ENCODE results near the gene SYT9.

The SYT9 gene

DNA sequence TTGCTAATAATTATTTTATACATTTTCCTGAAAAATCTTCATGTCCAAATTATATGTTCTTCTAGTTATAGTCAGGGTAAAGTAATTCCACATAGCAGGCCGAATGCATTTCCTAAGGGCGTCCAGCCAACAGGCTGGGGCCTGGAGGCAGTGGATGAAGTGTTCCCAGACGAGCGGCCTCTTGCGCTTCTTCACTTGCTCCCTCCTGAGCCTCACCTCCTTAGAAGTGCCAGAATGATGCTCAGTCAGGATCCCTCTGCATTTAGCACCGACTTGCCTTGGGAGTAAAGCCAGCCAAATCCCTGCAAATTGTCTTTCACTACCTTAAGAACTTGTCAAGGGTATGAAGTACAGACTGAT lies 235.1 kb downstream of the SYT9 start:
- H3K27ac ChIP-seq: no peak overlapping the region
- no peak overlapping the region for H3K9ac ChIP-seq (ENCODE audit: insufficient read length)
- TF ChIP-seq POLR2AphosphoS5 (IDR thresholded peaks at IDR 0.05; ENCODE audit: borderline replicate concordance, low read depth, low read length): no peak
- TF ChIP-seq FOXP2 (optimal IDR thresholded peaks at IDR 0.05; ENCODE audit: control extremely low read depth, extremely low read length, insufficient read depth): no peak
- TF ChIP-seq EZH2 (IDR thresholded peaks at IDR 0.05): no peak
- H3K9me3 ChIP-seq (ENCODE audit: low read depth, low read length): no peaks in the 10 kb centered on the region
- H3K4me3 ChIP-seq: no peak overlapping the region
- DNase-seq (ENCODE audit: low read depth, low spot score): no peak
- no peaks in the 10 kb centered on the region for H3K36me3 ChIP-seq (ENCODE audit: insufficient read depth, low read length)

DNA sequence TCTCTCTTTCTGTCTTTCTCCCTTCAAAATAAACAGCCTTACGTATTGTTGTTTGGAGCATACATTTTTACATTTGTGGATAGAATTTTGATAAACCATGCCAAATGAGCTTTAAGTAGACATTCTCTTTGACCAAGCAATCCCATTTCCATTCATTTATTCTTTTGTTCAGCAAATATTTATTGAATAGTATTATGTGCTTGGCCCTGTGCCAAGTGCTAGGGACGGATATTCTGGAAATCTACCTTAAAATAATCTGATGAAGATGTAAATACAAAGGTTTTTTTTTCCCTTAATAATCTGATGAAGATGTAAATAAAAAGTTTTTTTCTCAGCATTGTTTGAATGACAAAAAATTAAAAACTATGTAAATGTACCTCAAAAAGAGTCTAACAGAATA lies 235.7 kb downstream of the SYT9 start:
- H3K9me3 ChIP-seq (ENCODE audit: low read depth, low read length): no peaks in the 10 kb centered on the region
- no peaks in the 10 kb centered on the region for H3K36me3 ChIP-seq (ENCODE audit: insufficient read depth, low read length)
- no peak for DNase-seq (ENCODE audit: low read depth, low spot score)
- no peak overlapping the region for H3K4me3 ChIP-seq
- H3K9ac ChIP-seq (ENCODE audit: insufficient read length): no peak overlapping the region
- TF ChIP-seq FOXP2 (optimal IDR thresholded peaks at IDR 0.05; ENCODE audit: control extremely low read depth, extremely low read length, insufficient read depth): no peak
- no peak for TF ChIP-seq POLR2AphosphoS5 (IDR thresholded peaks at IDR 0.05; ENCODE audit: borderline replicate concordance, low read depth, low read length)
- TF ChIP-seq EZH2 (IDR thresholded peaks at IDR 0.05): no peak
- no peak overlapping the region for H3K27ac ChIP-seq

DNA sequence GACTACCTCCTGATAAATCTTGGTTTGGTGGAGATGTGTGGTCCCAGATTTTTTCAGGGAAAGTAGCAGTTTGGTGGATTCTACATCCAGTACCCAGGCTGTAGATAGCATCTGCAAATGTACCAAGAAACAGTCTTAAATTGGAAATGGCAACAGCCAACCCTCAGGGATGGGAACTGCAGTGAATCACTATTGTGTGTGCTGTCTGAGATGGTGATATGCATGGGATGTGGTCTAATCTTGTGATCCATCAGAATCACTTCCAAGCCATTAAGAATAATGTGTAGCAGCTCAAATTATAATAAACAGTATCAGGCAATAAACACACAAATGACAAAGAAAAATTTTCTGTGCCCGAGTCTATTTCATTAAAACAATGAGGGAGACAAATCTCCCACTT lies 237.0 kb downstream of the SYT9 start:
- Histone ChIP-seq H3K9me3 (ENCODE audit: low read depth, low read length) (no peaks in the 10 kb centered on the region), H3K4me3 (no peak overlapping the region), H3K27ac (no peak overlapping the region), H3K9ac (ENCODE audit: insufficient read length) (no peak overlapping the region), H3K36me3 (ENCODE audit: insufficient read depth, low read length) (no peaks in the 10 kb centered on the region)
- no peak for DNase-seq (ENCODE audit: low read depth, low spot score)
- TF ChIP-seq POLR2AphosphoS5 (IDR thresholded peaks at IDR 0.05; ENCODE audit: borderline replicate concordance, low read depth, low read length): no peak
- TF ChIP-seq EZH2 (IDR thresholded peaks at IDR 0.05): no peak
- TF ChIP-seq FOXP2 (optimal IDR thresholded peaks at IDR 0.05; ENCODE audit: control extremely low read depth, extremely low read length, insufficient read depth): no peak

DNA sequence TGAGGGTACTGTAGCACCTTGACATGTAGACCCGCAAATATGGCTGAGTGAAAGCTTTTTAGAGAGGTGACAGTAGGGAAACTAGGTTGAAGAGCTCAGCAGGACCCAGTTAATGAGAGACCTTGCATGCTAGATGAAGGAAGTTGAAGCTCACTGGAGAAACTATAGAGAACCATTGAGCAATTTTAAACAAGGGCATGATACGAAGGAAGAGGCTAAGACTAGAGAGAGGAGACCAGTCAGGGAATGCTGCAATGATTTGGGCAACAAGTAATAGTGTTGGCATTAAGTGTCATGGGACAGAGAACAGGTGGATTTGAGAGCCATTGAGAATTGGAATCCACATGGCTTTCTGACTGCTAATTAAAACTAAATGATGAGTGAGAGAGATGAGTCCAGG lies 237.7 kb downstream of the SYT9 start:
- H3K9me3 ChIP-seq (ENCODE audit: low read depth, low read length): no peaks in the 10 kb centered on the region
- no peak for TF ChIP-seq FOXP2 (optimal IDR thresholded peaks at IDR 0.05; ENCODE audit: control extremely low read depth, extremely low read length, insufficient read depth)
- no peak for TF ChIP-seq EZH2 (IDR thresholded peaks at IDR 0.05)
- TF ChIP-seq POLR2AphosphoS5 (IDR thresholded peaks at IDR 0.05; ENCODE audit: borderline replicate concordance, low read depth, low read length): no peak
- DNase-seq (ENCODE audit: low read depth, low spot score): no peak
- H3K27ac ChIP-seq: no peak overlapping the region
- H3K36me3 ChIP-seq (ENCODE audit: insufficient read depth, low read length): no peaks in the 10 kb centered on the region
- no peak overlapping the region for H3K9ac ChIP-seq (ENCODE audit: insufficient read length)
- no peak overlapping the region for H3K4me3 ChIP-seq

DNA sequence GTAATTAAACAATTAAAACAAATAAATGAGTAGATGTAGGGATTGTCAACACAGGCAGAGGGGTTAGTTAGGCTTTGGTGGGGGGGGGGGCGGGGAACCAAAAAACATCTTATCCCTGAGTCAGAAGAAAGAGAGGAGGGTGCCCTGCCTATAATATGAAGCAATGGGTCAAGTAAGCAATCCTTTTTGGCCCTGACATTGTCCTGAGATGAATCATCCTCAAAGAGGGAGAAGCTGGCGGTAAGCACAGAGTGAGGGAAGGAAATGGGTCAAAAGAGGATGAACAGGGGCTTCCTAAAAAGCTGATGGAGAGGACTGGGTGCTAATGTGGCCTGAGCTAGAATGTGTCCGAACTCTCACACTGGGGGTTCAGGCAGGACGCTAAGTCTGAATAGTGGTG lies 238.3 kb downstream of the SYT9 start:
- no peaks in the 10 kb centered on the region for H3K9me3 ChIP-seq (ENCODE audit: low read depth, low read length)
- no peak overlapping the region for H3K27ac ChIP-seq
- H3K4me3 ChIP-seq: no peak overlapping the region
- no peak for DNase-seq (ENCODE audit: low read depth, low spot score)
- H3K36me3 ChIP-seq (ENCODE audit: insufficient read depth, low read length): no peaks in the 10 kb centered on the region
- TF ChIP-seq POLR2AphosphoS5 (IDR thresholded peaks at IDR 0.05; ENCODE audit: borderline replicate concordance, low read depth, low read length): no peak
- TF ChIP-seq EZH2 (IDR thresholded peaks at IDR 0.05): no peak
- no peak for TF ChIP-seq FOXP2 (optimal IDR thresholded peaks at IDR 0.05; ENCODE audit: control extremely low read depth, extremely low read length, insufficient read depth)
- no peak overlapping the region for H3K9ac ChIP-seq (ENCODE audit: insufficient read length)

DNA sequence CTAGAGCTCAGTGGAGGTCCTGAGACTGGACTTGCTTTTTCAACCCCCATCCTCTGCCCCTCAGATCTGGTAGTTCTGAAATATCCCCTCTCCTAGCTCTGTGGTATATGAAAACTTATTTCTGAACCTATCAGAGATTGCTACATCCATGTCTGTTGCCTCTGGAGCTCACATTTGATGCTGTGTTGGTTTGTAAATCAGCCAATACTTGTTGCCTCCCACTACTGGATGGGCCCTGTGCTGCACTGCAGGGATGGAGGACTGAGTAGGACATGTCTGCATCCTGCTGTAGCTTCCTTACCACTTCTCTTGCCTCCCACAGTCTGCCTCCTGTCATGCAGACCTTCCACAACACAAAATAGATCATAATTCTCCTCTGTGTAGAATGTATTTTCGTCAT lies 238.8 kb downstream of the SYT9 start:
- no peak for DNase-seq (ENCODE audit: low read depth, low spot score)
- TF ChIP-seq FOXP2 (optimal IDR thresholded peaks at IDR 0.05; ENCODE audit: control extremely low read depth, extremely low read length, insufficient read depth): no peak
- no peak for TF ChIP-seq EZH2 (IDR thresholded peaks at IDR 0.05)
- no peak for TF ChIP-seq POLR2AphosphoS5 (IDR thresholded peaks at IDR 0.05; ENCODE audit: borderline replicate concordance, low read depth, low read length)
- no peak overlapping the region for H3K9ac ChIP-seq (ENCODE audit: insufficient read length)
- H3K9me3 ChIP-seq (ENCODE audit: low read depth, low read length): no peaks in the 10 kb centered on the region
- H3K27ac ChIP-seq: no peak overlapping the region
- no peak overlapping the region for H3K4me3 ChIP-seq
- H3K36me3 ChIP-seq (ENCODE audit: insufficient read depth, low read length): no peaks in the 10 kb centered on the region

DNA sequence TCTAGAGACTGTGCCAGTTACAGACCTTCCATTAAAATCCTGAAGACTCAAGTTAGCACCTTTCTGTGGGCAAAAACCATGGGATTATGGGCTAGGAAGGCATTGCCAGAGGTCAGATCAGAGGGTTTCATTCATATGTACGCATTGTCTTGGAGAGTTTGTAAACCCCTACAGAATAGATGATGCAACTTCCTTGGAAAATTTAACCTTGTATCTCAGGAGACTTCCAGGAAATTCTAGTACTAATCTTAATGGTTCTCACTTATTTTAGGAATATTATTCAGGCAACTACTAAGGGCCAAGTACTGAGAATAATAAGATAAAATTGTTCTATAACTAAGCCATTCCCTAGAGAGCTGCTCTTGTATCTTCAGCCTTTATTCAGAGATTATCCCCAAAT lies 240.5 kb downstream of the SYT9 start:
- Histone ChIP-seq H3K9me3 (ENCODE audit: low read depth, low read length) (no peaks in the 10 kb centered on the region), H3K9ac (ENCODE audit: insufficient read length) (no peak overlapping the region), H3K4me3 (no peak overlapping the region), H3K27ac (no peak overlapping the region), H3K36me3 (ENCODE audit: insufficient read depth, low read length) (no peaks in the 10 kb centered on the region)
- no peak for TF ChIP-seq POLR2AphosphoS5 (IDR thresholded peaks at IDR 0.05; ENCODE audit: borderline replicate concordance, low read depth, low read length)
- TF ChIP-seq FOXP2 (optimal IDR thresholded peaks at IDR 0.05; ENCODE audit: control extremely low read depth, extremely low read length, insufficient read depth): no peak
- TF ChIP-seq EZH2 (IDR thresholded peaks at IDR 0.05): no peak
- no peak for DNase-seq (ENCODE audit: low read depth, low spot score)

DNA sequence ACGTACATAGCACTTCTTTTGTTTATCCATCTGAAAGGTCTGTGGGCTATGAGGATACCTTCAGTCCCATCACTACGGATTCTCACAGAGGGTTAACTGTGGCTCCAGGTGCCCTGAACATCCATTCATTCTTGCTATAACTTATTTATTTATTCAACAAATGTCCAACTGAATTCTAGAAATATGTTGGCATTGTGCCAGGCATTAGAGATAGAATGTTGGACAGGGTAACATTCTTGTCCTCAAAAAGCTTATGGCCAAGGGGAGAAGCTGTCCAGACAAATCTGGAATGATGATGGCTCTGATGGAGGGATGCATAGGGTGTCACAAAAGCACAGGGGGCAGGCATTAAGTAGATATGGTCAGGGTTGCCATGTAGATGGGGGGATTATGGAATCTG lies 242.0 kb downstream of the SYT9 start:
- no peak overlapping the region for H3K9ac ChIP-seq (ENCODE audit: insufficient read length)
- no peaks in the 10 kb centered on the region for H3K36me3 ChIP-seq (ENCODE audit: insufficient read depth, low read length)
- H3K9me3 ChIP-seq (ENCODE audit: low read depth, low read length): no peaks in the 10 kb centered on the region
- no peak for TF ChIP-seq EZH2 (IDR thresholded peaks at IDR 0.05)
- TF ChIP-seq FOXP2 (optimal IDR thresholded peaks at IDR 0.05; ENCODE audit: control extremely low read depth, extremely low read length, insufficient read depth): no peak
- no peak for TF ChIP-seq POLR2AphosphoS5 (IDR thresholded peaks at IDR 0.05; ENCODE audit: borderline replicate concordance, low read depth, low read length)
- H3K4me3 ChIP-seq: no peak overlapping the region
- no peak overlapping the region for H3K27ac ChIP-seq
- DNase-seq (ENCODE audit: low read depth, low spot score): no peak

DNA sequence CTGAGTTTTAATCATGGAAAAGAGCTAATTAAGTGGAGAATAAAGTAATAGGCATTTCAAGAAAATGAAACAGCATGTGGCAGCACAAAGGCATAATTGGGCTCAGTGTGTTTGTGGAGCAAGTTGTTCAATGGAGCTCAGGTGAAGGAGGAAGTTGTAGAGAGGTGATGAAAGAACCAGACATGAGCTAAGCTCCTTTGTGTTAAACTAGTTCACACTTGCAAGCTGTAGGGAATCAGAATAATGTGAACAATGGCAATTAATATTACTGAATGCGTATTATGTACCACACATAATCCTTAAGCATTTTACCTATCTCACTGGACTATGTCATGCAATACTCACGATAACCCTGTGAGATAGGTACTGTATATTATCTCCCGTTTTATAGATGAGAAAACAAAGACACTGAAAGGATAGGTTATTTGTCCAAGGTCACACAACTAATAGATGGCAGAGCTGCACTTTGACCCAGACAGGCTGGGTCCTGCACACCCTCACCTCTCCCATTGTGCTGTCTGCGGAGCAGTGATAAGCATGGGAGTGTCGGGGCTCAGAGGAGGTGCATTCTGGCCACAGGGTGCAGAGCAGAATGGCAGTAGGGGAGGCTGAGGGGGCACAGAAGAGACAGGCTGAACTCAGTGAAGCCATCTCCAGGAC lies 242.5 kb downstream of the SYT9 start:
- no peak overlapping the region for H3K9ac ChIP-seq (ENCODE audit: insufficient read length)
- no peak overlapping the region for H3K4me3 ChIP-seq
- TF ChIP-seq EZH2 (IDR thresholded peaks at IDR 0.05) (no peak), FOXP2 (optimal IDR thresholded peaks at IDR 0.05; ENCODE audit: control extremely low read depth, extremely low read length, insufficient read depth) (no peak), POLR2AphosphoS5 (IDR thresholded peaks at IDR 0.05; ENCODE audit: borderline replicate concordance, low read depth, low read length) (no peak)
- H3K36me3 ChIP-seq (ENCODE audit: insufficient read depth, low read length): no peaks in the 10 kb centered on the region
- no peak for DNase-seq (ENCODE audit: low read depth, low spot score)
- no peak overlapping the region for H3K27ac ChIP-seq
- no peaks in the 10 kb centered on the region for H3K9me3 ChIP-seq (ENCODE audit: low read depth, low read length)
